NCI-H82 (cell line): ENCODE measurements around the gene KIAA1217.

Experiments
- DNase-seq: peaks from one replicate; lab custom pipeline; 2025; lab: John Stamatoyannopoulos, UW

The KIAA1217 gene

DNA sequence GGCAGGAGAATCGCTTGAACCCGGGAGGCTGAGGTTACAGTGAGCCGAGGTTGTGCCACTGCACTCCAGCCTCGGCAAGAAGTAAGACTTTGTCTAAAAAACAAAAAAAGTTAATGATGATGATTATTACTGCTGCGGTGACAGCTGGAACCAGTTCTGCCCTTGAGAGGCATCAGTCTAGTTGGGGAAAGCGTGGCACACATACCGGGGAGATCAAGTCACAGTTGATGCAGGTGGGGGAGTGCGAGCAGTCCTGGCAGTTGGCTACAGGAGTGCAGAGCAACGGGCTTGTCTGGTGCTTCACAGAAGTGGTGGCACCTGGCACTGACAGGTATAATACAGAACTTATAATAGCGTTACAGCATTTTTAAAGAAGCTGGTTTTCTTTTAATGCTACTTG lies 341.7 kb downstream of the KIAA1217 start:
- no peak for DNase-seq

DNA sequence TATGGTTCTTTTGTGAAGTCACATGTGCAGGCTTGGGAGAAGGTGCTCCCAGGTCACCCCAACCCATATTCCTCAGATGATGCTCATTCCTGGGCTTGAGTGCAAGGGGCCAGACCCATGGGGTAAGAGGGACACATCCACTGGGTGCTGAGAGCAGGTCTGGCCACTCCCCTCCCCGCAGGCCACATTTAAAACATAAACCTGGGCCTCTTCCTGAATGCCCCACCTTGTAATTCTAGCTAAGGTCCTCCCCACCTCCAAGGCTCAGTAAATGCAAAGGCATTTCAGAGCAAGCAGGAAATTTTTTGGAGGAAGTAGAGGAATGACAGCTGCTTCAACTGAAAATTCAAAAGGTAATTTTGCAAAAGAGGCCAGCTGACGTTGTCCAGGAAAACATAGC lies 342.2 kb downstream of the KIAA1217 start:
- DNase-seq = no peak

- DNase-seq = peak; percentile 28
Measured at GRCh38 chr10:24552346-24553016, 343.5 kb downstream of the KIAA1217 start.

DNA sequence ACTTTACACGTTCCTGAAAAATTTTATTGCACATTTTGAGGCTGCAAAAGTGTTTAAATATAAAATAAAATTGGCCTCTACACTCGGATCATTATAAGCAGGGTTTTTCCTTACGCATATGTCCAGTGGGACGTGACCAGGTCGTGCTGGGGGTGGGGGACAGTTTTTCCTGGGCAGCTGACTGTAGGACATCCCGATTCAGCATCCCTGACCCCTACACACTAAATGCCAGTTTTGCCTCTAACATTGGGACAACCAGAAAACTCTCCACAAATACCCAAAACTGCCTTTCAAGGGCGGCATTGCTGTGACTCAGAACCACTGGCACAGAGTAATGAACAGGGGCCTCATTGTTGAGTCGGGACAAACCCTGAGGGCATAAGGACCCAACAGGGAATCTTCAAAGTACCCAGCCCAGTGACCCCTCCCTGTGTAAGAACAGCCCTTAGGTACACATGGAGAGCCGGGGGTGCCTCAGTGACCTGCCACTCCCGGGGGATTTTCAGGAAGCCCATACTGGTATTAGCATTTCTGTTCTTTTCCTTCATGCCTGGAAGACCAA lies 344.2 kb downstream of the KIAA1217 start:
- DNase-seq = no peak

DNA sequence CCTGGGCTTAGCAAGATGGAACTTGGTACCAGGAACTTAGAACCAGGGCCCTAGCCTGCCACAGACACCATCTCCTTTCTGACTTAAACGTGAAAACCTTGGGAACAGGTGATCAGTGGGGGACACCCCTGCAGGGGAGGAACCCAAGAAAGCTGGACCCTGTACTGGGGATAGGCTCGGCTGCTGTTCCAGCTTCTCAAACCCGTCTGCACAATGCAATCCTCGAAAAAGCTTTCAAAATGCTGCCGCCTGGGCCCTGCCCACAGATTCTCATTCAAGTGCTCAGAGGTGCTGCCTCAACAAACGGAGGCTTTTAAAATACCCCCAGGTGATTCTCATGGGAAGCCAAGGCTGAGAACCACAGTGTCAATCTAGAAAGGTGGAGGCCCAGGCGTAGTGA lies 345.1 kb downstream of the KIAA1217 start:
- no peak for DNase-seq

- no peak for DNase-seq
Measured at GRCh38 chr10:24556126-24556749, 347.3 kb downstream of the KIAA1217 start.

- peak; percentile 78 for DNase-seq
Measured at GRCh38 chr10:24556750-24557742, 348.1 kb downstream of the KIAA1217 start.

DNA sequence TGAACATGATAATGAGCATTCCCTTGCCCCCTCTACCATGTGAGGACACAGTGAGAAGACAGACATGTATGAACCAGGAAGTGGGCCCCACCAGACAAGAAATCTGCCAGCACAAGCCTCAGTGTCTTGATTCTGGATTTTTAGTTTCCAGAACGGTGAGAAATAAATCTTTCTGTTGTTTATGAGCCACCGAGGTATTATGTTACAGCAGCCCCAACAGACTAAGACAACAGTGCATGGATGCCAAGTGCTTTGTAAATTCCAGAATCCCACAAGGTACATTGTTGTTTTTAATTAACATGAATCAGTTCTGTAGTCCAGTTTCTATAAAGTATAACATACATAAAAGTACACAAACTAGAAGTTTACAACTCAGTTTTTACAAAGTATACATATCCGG lies 352.5 kb downstream of the KIAA1217 start:
- DNase-seq = no peak

- no peak for DNase-seq
Measured at GRCh38 chr10:24568042-24568441, 359.1 kb downstream of the KIAA1217 start.

DNA sequence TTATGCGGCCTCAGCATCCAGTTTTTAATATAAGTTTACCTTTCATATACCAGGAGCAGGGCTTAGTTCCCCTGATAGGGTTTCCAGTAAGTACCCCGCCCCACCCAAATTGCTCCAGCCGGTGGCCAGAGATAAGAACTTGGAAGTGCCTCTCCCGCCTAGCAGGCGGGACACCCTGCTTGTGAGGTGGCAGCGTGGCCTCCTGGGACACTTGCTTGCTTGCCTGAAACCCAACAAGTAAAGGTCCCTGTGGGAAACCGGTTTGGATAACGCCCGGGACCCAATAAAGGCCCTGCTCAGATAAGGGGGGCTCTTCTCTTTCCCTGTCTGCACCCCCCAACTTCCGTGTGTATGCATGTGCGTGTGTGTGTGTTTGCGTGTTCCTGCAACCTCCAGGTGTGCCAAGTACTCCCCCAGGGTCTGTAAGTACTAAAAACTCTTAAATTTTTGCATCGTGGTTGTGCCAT lies 360.4 kb downstream of the KIAA1217 start:
- no peak for DNase-seq

GRCh38 chr10:24569828-24570657 lies 361.1 kb downstream of the KIAA1217 start:
- no peak for DNase-seq

GRCh38 chr10:24570658-24571426 lies 361.9 kb downstream of the KIAA1217 start:
- DNase-seq = no peak

DNA sequence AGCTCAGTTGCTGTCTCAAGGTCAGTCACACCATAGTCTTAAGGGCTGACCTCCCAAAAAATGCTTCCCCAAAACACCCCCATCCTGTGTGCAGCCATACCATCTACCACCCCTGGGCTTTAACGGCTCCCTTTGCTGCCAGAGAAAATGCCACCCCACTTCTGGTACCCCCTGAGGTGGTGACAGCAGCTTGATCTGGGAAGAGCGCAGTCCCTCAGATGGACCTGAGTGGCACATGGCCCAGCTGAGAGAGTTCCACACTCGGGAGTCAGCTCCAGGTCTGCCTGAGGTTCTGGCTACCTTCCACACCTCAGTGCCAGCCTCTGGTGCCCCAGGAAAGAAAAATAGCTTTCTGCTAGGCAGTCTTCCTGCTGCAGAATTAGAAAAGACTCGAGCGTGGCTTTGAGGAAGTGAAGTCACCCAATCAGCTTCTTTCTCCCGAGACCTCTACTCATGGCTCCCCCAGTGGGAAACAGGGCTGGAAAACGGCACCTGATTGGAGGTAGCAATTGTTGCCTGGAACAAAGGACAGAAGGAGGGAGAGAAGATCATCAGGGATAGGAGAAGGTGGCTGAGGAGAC lies 363.0 kb downstream of the KIAA1217 start:
- no peak for DNase-seq

DNA sequence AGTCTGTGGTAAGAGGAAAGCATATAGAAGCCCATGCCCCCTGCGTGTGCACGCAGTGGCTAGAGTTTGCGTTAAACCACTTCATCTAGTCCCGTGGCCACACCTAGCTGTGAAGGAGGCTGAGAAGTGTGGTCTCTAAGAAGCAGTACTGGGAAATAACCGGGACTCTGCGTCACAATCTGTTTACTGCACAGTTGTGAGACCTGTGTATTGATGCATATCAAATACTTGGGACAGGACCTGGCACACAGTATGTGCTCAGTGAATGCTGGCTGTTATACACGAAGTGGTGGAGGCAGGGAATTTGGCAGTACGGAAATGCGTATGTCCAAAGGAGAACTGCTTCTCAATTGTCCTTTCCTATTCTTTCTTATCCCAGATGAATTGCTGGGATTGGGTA lies 365.2 kb downstream of the KIAA1217 start:
- no peak for DNase-seq

DNA sequence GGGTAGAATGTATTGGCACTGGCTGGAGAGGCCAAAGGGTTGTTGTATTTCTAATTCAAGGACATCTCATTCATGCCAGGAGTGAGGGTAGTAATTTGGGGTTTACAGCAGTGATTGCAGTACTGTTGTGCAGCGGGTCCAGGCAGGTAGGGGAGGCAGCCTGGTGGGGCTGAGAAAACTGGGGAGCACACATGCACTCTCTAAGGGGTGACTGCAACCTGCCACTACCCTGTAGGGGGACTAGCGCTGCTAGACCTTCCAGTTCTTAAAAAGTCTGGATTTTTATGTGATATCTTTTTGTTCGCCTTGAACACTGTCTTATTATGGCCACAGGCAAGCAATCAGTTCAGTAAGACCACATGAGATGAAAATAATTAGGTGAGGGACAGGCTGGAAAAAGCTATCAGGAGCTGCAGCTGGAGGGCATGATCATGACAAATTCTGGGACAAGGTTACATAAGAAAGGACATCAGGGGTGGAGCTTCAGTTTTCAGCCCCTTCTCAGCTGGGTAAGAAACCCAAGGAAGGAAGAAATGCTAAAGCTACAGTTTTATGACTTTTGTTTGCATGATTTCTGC lies 365.7 kb downstream of the KIAA1217 start:
- DNase-seq = no peak

GRCh38 chr10:24575481-24576002 lies 366.6 kb downstream of the KIAA1217 start:
- DNase-seq = no peak

- DNase-seq = no peak
Measured at GRCh38 chr10:24579448-24579847, 370.5 kb downstream of the KIAA1217 start.

DNA sequence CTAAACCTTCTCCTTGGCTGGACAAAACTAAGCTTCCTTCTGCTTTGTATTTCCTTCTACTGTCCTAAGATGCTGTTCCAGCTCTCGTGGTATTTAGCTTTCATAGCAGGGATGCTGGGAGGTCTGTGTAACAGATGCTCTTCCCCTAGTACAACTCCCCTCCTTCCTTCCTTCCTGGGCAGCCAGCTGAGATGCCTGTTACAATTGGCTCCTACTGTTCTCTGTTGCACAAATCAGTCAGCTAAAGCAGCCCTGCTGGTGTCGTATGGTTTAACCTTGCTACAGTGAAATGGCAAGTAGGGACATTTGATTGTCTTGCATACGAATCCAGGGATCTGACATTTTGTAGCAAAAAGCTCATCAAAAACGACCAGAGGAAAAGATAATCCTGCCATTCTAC lies 371.0 kb downstream of the KIAA1217 start:
- DNase-seq = peak; percentile 13

- DNase-seq = no peak
Measured at GRCh38 chr10:24589265-24589664, 380.3 kb downstream of the KIAA1217 start.
